Measurements from ENCODE around the gene ARHGEF11.

GRCh38 chr1:156964441-156964840, 81.1 kb downstream of the ARHGEF11 start:
- TF ChIP-seq, protein P1, sequence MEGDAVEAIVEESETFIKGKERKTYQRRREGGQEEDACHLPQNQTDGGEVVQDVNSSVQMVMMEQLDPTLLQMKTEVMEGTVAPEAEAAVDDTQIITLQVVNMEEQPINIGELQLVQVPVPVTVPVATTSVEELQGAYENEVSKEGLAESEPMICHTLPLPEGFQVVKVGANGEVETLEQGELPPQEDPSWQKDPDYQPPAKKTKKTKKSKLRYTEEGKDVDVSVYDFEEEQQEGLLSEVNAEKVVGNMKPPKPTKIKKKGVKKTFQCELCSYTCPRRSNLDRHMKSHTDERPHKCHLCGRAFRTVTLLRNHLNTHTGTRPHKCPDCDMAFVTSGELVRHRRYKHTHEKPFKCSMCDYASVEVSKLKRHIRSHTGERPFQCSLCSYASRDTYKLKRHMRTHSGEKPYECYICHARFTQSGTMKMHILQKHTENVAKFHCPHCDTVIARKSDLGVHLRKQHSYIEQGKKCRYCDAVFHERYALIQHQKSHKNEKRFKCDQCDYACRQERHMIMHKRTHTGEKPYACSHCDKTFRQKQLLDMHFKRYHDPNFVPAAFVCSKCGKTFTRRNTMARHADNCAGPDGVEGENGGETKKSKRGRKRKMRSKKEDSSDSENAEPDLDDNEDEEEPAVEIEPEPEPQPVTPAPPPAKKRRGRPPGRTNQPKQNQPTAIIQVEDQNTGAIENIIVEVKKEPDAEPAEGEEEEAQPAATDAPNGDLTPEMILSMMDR (IDR thresholded peaks at IDR 0.05; ENCODE audit: low read depth, low read length, poor library complexity, severe bottlenecking), result no peak
- no peak for TF ChIP-seq EZH2phosphoT487 (IDR thresholded peaks at IDR 0.05; ENCODE audit: borderline replicate concordance, low read length)

Measured in DOHH2 (cell line).